Astrocyte (in vitro differentiated cells and primary cell): ENCODE measurements around the gene MNAT1. TPM values are rescaled to one million over a fixed set of nuclear protein-coding genes. Genes with fewer than 3 reads are reported as not detected.

Experiments
- DNase-seq: peaks from one replicate; pipeline ENCODE4 v3.0.0-alpha.2; 2010; ENCODE audit warnings: low read depth
- FAIRE-seq: peaks from 2 replicates; lab custom pipeline; 2011; peaks lifted over from hg19 to GRCh38; lab: Jason Lieb, UNC
- H2AFZ ChIP-seq: 2 replicates; pipeline ENCODE4 v1.6.0; 2012; ENCODE audit warnings: low read depth, low read length, inconsistent platforms
- H3K27ac ChIP-seq: 2 replicates; pipeline ENCODE4 v1.5.1; 2011; ENCODE audit warnings: low read depth, low read length, inconsistent platforms
- H3K27me3 ChIP-seq: 2 replicates; pipeline ENCODE4 v1.6.0; 2011; ENCODE audit warnings: low read length, inconsistent platforms; ENCODE audit not compliant: insufficient read depth
- H3K36me3 ChIP-seq: 2 replicates; pipeline ENCODE4 v1.5.1; 2011; ENCODE audit warnings: low read length, inconsistent platforms; ENCODE audit not compliant: insufficient read depth
- H3K4me1 ChIP-seq: 2 replicates; pipeline ENCODE4 v1.5.1; 2011; ENCODE audit warnings: low read length, inconsistent platforms; ENCODE audit not compliant: insufficient read depth
- H3K4me2 ChIP-seq: 2 replicates; pipeline ENCODE4 v1.6.0; 2012; ENCODE audit warnings: low read length, inconsistent platforms
- H3K4me3 ChIP-seq: 2 replicates; pipeline ENCODE4 v1.5.1; 2011; ENCODE audit warnings: low read depth, mild to moderate bottlenecking, low read length, inconsistent platforms; ENCODE audit not compliant: insufficient read depth
- H3K79me2 ChIP-seq: 2 replicates; pipeline ENCODE4 v1.6.0; 2012; ENCODE audit warnings: mild to moderate bottlenecking, low read length, inconsistent platforms; ENCODE audit not compliant: insufficient read depth
- H3K9ac ChIP-seq: 2 replicates; pipeline ENCODE4 v1.6.0; 2012; ENCODE audit warnings: mild to moderate bottlenecking, low read length, inconsistent platforms
- H3K9me3 ChIP-seq: 2 replicates; pipeline ENCODE4 v1.5.1; 2012; ENCODE audit warnings: low read depth, mild to moderate bottlenecking, low read length, inconsistent platforms; ENCODE audit not compliant: insufficient read depth
- H4K20me1 ChIP-seq: 2 replicates; pipeline ENCODE4 v1.6.0; 2012; ENCODE audit warnings: low read length, inconsistent platforms; ENCODE audit not compliant: insufficient read depth
- H3K27ac Mint-ChIP-seq: one replicate; pipeline ENCODE4 v1.8.0; 2021; ENCODE audit warnings: mild to moderate bottlenecking, mixed read lengths; ENCODE audit not compliant: unreplicated experiment
- H3K27me3 Mint-ChIP-seq: one replicate; pipeline ENCODE4 v1.8.0; 2021; ENCODE audit warnings: low read depth, mixed read lengths; ENCODE audit not compliant: unreplicated experiment
- H3K36me3 Mint-ChIP-seq: one replicate; pipeline ENCODE4 v1.8.0; 2021; ENCODE audit warnings: low read depth, mixed read lengths; ENCODE audit not compliant: unreplicated experiment
- H3K4me1 Mint-ChIP-seq: one replicate; pipeline ENCODE4 v1.8.0; 2021; ENCODE audit warnings: low read depth, mixed read lengths; ENCODE audit not compliant: unreplicated experiment
- H3K4me3 Mint-ChIP-seq: one replicate; pipeline ENCODE4 v1.8.0; 2021; ENCODE audit warnings: mild to moderate bottlenecking, moderate library complexity, mixed read lengths; ENCODE audit not compliant: unreplicated experiment
- H3K9me3 Mint-ChIP-seq: one replicate; pipeline ENCODE4 v1.8.0; 2021; ENCODE audit warnings: mild to moderate bottlenecking, mixed read lengths; ENCODE audit not compliant: unreplicated experiment
- EZH2 ChIP-seq: IDR thresholded peaks from 2 replicates; pipeline ENCODE4 v1.6.1; 2012; ENCODE audit warnings: mild to moderate bottlenecking, low read length, inconsistent platforms; ENCODE audit not compliant: insufficient read depth
- total RNA-seq: library from RNA; stranded (reverse); gene quantifications from 2 replicates; pipeline ENCODE4 v1.2.1, GENCODE V29; 2021
- TF ChIP-seq, protein P1 (sequence below): IDR thresholded peaks from 2 replicates; pipeline ENCODE4 v1.5.1; 2011; ENCODE audit warnings: low read depth, mild to moderate bottlenecking, inconsistent platforms, low read length, moderate library complexity; ENCODE audit not compliant: insufficient read depth

The MNAT1 gene
- total RNA-seq, 1 donor from 2014 or later: 36.0 TPM

DNA sequence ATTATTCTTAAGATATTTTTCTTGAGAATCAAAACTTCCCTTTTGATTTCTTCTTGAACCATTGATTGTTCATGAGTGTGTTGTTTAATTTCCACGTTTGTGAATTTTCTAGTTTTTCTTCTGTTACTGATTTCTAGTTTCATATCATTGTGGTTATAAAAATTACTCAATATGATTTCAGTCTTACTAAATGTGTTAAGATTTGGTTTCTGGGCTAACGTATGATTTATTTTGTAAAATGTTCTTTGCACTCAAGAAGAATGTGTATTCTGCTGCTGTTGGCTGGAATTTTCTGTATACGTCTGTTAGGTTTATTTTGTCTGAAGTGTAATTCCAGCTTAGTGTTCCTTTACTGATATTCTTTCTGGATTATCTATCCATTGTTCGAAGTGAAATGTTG lies 221.6 kb downstream of the MNAT1 start:
- H3K36me3 Mint-ChIP-seq: peaks cover 26% of the 10 kb centered on the region
- H3K4me1 Mint-ChIP-seq: no peaks in the 10 kb centered on the region
- no peak overlapping the region for H3K4me3 Mint-ChIP-seq
- H3K27me3 Mint-ChIP-seq: no peaks in the 10 kb centered on the region
- H3K4me3 ChIP-seq: no peak overlapping the region
- H3K9ac ChIP-seq: no peak overlapping the region
- DNase-seq: no peak
- H2AFZ ChIP-seq: no peak overlapping the region
- H3K36me3 ChIP-seq: no peaks in the 10 kb centered on the region
- peaks cover 5% of the 10 kb centered on the region for H3K79me2 ChIP-seq
- H3K27ac Mint-ChIP-seq: no peak overlapping the region
- TF ChIP-seq, protein P1, sequence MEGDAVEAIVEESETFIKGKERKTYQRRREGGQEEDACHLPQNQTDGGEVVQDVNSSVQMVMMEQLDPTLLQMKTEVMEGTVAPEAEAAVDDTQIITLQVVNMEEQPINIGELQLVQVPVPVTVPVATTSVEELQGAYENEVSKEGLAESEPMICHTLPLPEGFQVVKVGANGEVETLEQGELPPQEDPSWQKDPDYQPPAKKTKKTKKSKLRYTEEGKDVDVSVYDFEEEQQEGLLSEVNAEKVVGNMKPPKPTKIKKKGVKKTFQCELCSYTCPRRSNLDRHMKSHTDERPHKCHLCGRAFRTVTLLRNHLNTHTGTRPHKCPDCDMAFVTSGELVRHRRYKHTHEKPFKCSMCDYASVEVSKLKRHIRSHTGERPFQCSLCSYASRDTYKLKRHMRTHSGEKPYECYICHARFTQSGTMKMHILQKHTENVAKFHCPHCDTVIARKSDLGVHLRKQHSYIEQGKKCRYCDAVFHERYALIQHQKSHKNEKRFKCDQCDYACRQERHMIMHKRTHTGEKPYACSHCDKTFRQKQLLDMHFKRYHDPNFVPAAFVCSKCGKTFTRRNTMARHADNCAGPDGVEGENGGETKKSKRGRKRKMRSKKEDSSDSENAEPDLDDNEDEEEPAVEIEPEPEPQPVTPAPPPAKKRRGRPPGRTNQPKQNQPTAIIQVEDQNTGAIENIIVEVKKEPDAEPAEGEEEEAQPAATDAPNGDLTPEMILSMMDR: no peak
- no peak for TF ChIP-seq EZH2
- H3K9me3 ChIP-seq: peaks cover 4% of the 10 kb centered on the region
- peaks cover under 1% of the 10 kb centered on the region for H3K4me1 ChIP-seq
- no peak for FAIRE-seq
- H3K4me2 ChIP-seq: no peak overlapping the region
- H3K9me3 Mint-ChIP-seq: peaks cover 13% of the 10 kb centered on the region
- peaks cover 2% of the 10 kb centered on the region for H4K20me1 ChIP-seq
- no peak overlapping the region for H3K27ac ChIP-seq
- no peaks in the 10 kb centered on the region for H3K27me3 ChIP-seq

DNA sequence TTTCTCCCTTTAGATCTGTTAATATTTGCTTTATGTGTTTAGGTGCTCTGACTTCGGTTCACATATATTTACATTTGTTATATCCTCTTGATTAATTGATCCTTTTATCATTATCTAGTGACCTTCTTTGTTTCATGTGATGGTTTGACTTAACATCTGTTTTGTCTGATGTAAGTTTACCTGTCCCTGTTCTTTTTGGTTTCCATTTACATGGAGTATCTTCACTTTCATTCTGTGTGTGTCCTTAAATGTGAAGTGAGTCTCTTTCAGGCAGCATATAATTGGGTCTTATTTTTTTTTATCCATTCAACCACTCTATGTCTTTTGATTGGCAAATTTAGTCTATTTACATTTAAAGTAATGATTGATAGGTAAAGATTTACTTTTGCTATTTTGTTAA lies 222.1 kb downstream of the MNAT1 start:
- peaks cover 28% of the 10 kb centered on the region for H3K36me3 Mint-ChIP-seq
- no peaks in the 10 kb centered on the region for H3K4me1 Mint-ChIP-seq
- Histone ChIP-seq H3K79me2 (peaks cover 5% of the 10 kb centered on the region), H3K27me3 (no peaks in the 10 kb centered on the region), H4K20me1 (peaks cover 2% of the 10 kb centered on the region), H3K9me3 (peaks cover 4% of the 10 kb centered on the region), H3K4me1 (no peaks in the 10 kb centered on the region), H2AFZ (no peak overlapping the region), H3K36me3 (no peaks in the 10 kb centered on the region), H3K9ac (no peak overlapping the region), H3K4me2 (no peak overlapping the region), H3K4me3 (no peak overlapping the region), H3K27ac (no peak overlapping the region)
- H3K9me3 Mint-ChIP-seq: peaks cover 13% of the 10 kb centered on the region
- no peaks in the 10 kb centered on the region for H3K27me3 Mint-ChIP-seq
- H3K4me3 Mint-ChIP-seq: no peak overlapping the region
- no peak for TF ChIP-seq EZH2
- TF ChIP-seq, protein P1: no peak
- FAIRE-seq (no peak), DNase-seq (no peak)
- H3K27ac Mint-ChIP-seq: no peak overlapping the region

DNA sequence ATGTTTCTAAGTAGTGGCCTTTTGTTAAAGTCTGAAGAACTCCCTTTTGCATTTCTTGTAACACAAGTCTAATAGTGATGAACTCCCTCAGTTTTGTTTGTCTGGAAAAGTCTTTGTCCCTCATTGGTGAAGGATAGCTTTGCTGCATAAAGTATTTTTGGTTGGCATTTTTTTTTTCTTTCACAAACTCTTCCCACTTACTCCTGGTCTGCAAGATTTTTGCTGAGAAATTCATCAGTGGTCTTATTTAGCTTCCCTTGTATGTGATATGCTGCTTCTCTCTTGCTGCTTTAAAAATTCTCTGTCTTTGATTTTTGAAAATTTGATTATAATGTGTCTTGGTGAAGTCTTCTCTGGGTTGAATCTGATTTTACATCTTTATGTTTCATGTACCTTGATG lies 223.6 kb downstream of the MNAT1 start:
- Mint-ChIP-seq H3K4me1 (no peaks in the 10 kb centered on the region), H3K4me3 (no peak overlapping the region), H3K27ac (no peak overlapping the region), H3K27me3 (no peaks in the 10 kb centered on the region), H3K9me3 (peaks cover 13% of the 10 kb centered on the region), H3K36me3 (peaks cover 28% of the 10 kb centered on the region)
- Histone ChIP-seq H4K20me1 (peaks cover 2% of the 10 kb centered on the region), H3K4me2 (no peak overlapping the region), H3K79me2 (peaks cover 5% of the 10 kb centered on the region), H3K4me3 (no peak overlapping the region), H3K27me3 (no peaks in the 10 kb centered on the region), H3K9me3 (peaks cover 4% of the 10 kb centered on the region), H3K9ac (no peak overlapping the region), H2AFZ (no peak overlapping the region), H3K4me1 (no peaks in the 10 kb centered on the region), H3K36me3 (no peaks in the 10 kb centered on the region), H3K27ac (no peak overlapping the region)
- DNase-seq (no peak), FAIRE-seq (no peak)
- TF ChIP-seq, protein P1: no peak
- no peak for TF ChIP-seq EZH2
